Karpas-422 (cell line): ENCODE results near the gene NFIA. TPM values are rescaled to one million over a fixed set of nuclear protein-coding genes. Genes with fewer than 3 reads are reported as not detected.

Experiments
- DNase-seq: peaks from one replicate; pipeline ENCODE4 v3.0.0-alpha.2; 2015
- H2AFZ ChIP-seq: fragments of 200-600 bp; sonication (generic); 2 replicates; pipeline ENCODE4 v1.6.1; 2014; ENCODE audit warnings: antibody characterized with exemption, low read length, mixed read lengths
- H3K27ac ChIP-seq: fragments of 200-600 bp; sonication (generic); 2 replicates; pipeline ENCODE4 v1.5.1; 2014; ENCODE audit warnings: mild to moderate bottlenecking, low read length, moderate library complexity
- H3K27me3 ChIP-seq: fragments of 200-600 bp; sonication (generic); 2 replicates; pipeline ENCODE4 v1.6.1; 2014; ENCODE audit warnings: low read length, mixed read lengths
- H3K36me3 ChIP-seq: fragments of 200-600 bp; sonication (generic); 2 replicates; pipeline ENCODE4 v1.6.1; 2014; ENCODE audit warnings: low read length, mixed read lengths; ENCODE audit not compliant: insufficient read depth
- H3K4me1 ChIP-seq: fragments of 200-600 bp; sonication (generic); 2 replicates; pipeline ENCODE4 v1.6.1; 2014; ENCODE audit warnings: mild to moderate bottlenecking, low read length, mixed read lengths
- H3K4me2 ChIP-seq: fragments of 200-600 bp; sonication (generic); 2 replicates; pipeline ENCODE4 v1.6.1; 2014; ENCODE audit warnings: low read length, low read depth, mild to moderate bottlenecking; ENCODE audit not compliant: poor library complexity, severe bottlenecking
- H3K4me3 ChIP-seq: fragments of 200-600 bp; sonication (generic); 2 replicates; pipeline ENCODE4 v1.5.1; 2014; ENCODE audit warnings: mild to moderate bottlenecking, antibody characterized with exemption, low read length, mixed read lengths
- H3K79me2 ChIP-seq: fragments of 200-600 bp; sonication (generic); 2 replicates; pipeline ENCODE4 v1.6.1; 2014; ENCODE audit warnings: mild to moderate bottlenecking, low read length, mixed read lengths
- H3K9ac ChIP-seq: fragments of 200-600 bp; sonication (generic); 2 replicates; pipeline ENCODE4 v1.6.0; 2014; ENCODE audit warnings: low read length
- H3K9me2 ChIP-seq: fragments of 200-600 bp; sonication (generic), shearing (Covaris generic); replicated peaks from 2 replicates; pipeline ENCODE4 v1.6.0; 2014; ENCODE audit warnings: mild to moderate bottlenecking, low read length, moderate library complexity; ENCODE audit not compliant: insufficient read depth
- H3K9me3 ChIP-seq: fragments of 300-700, 200-600 bp; sonication (generic); 2 replicates; pipeline ENCODE4 v1.6.1; 2014; ENCODE audit warnings: low read length, mixed read lengths
- H4K20me1 ChIP-seq: fragments of 200-600 bp; sonication (generic); 2 replicates; pipeline ENCODE4 v1.6.1; 2014; ENCODE audit warnings: mild to moderate bottlenecking, antibody characterized with exemption, low read length, low read depth; ENCODE audit not compliant: insufficient read depth
- total RNA-seq: library from RNA; depleted of rRNA; stranded (reverse); fragments of >200 nt; shearing (Covaris generic); gene quantifications from 2 replicates; pipeline ENCODE4 v1.2.3, GENCODE V29; 2014; ENCODE audit warnings: low replicate concordance

NFIA gene
- total RNA-seq, 1 experiment from 2014 or later = 38.3 TPM

GRCh38 chr1:61474269-61474817 is 392.0 kb downstream of the NFIA start:
- no peak for DNase-seq
- Histone ChIP-seq H3K27ac (no peak overlapping the region), H3K9me2 (no peaks in the 10 kb centered on the region), H3K36me3 (no peaks in the 10 kb centered on the region), H2AFZ (no peak overlapping the region), H3K79me2 (no peaks in the 10 kb centered on the region), H3K9ac (no peak overlapping the region), H3K4me2 (no peak overlapping the region), H3K4me1 (no peaks in the 10 kb centered on the region), H3K4me3 (no peak overlapping the region), H4K20me1 (no peaks in the 10 kb centered on the region), H3K27me3 (no peaks in the 10 kb centered on the region), H3K9me3 (no peaks in the 10 kb centered on the region)

GRCh38 chr1:61474963-61475362 is 392.6 kb downstream of the NFIA start:
- no peaks in the 10 kb centered on the region for H3K79me2 ChIP-seq
- no peak overlapping the region for H3K4me3 ChIP-seq
- no peaks in the 10 kb centered on the region for H3K27me3 ChIP-seq
- H3K9ac ChIP-seq = no peak overlapping the region
- no peaks in the 10 kb centered on the region for H3K9me3 ChIP-seq
- no peak overlapping the region for H2AFZ ChIP-seq
- H4K20me1 ChIP-seq = no peaks in the 10 kb centered on the region
- H3K9me2 ChIP-seq = no peaks in the 10 kb centered on the region
- H3K36me3 ChIP-seq = no peaks in the 10 kb centered on the region
- H3K27ac ChIP-seq = no peak overlapping the region
- no peak overlapping the region for H3K4me2 ChIP-seq
- no peak for DNase-seq
- no peaks in the 10 kb centered on the region for H3K4me1 ChIP-seq

GRCh38 chr1:61477301-61477700 is 394.9 kb downstream of the NFIA start:
- no peaks in the 10 kb centered on the region for H3K27me3 ChIP-seq
- H3K4me3 ChIP-seq = no peak overlapping the region
- H3K4me1 ChIP-seq = no peaks in the 10 kb centered on the region
- H3K79me2 ChIP-seq = no peaks in the 10 kb centered on the region
- no peak overlapping the region for H3K4me2 ChIP-seq
- no peak overlapping the region for H3K27ac ChIP-seq
- no peak overlapping the region for H2AFZ ChIP-seq
- no peak overlapping the region for H3K9ac ChIP-seq
- H3K9me2 ChIP-seq = no peaks in the 10 kb centered on the region
- H3K36me3 ChIP-seq = no peaks in the 10 kb centered on the region
- DNase-seq = no peak
- H3K9me3 ChIP-seq = no peaks in the 10 kb centered on the region
- no peaks in the 10 kb centered on the region for H4K20me1 ChIP-seq

GRCh38 chr1:61480273-61480935 is 398.0 kb downstream of the NFIA start:
- H2AFZ ChIP-seq = no peak overlapping the region
- no peaks in the 10 kb centered on the region for H3K9me3 ChIP-seq
- no peak for DNase-seq

GRCh38 chr1:61481315-61481715 is 399.0 kb downstream of the NFIA start:
- Histone ChIP-seq H3K9me2 (no peaks in the 10 kb centered on the region), H4K20me1 (no peaks in the 10 kb centered on the region), H3K4me2 (no peak overlapping the region), H3K4me1 (no peaks in the 10 kb centered on the region), H3K9me3 (no peaks in the 10 kb centered on the region), H3K79me2 (no peaks in the 10 kb centered on the region), H2AFZ (no peak overlapping the region), H3K4me3 (no peak overlapping the region), H3K9ac (no peak overlapping the region), H3K27ac (no peak overlapping the region), H3K36me3 (no peaks in the 10 kb centered on the region), H3K27me3 (no peaks in the 10 kb centered on the region)
- DNase-seq = no peak

More at GRCh38 chr1:61480273-61480935, 398.0 kb downstream of the NFIA start:
- Histone ChIP-seq H3K4me1 (no peaks in the 10 kb centered on the region), H3K27ac (no peak overlapping the region), H3K9ac (no peak overlapping the region), H3K27me3 (no peaks in the 10 kb centered on the region), H3K36me3 (no peaks in the 10 kb centered on the region), H4K20me1 (no peaks in the 10 kb centered on the region), H3K9me2 (no peaks in the 10 kb centered on the region), H3K79me2 (no peaks in the 10 kb centered on the region), H3K4me2 (no peak overlapping the region), H3K4me3 (no peak overlapping the region)

- Histone ChIP-seq H4K20me1 (no peaks in the 10 kb centered on the region), H3K79me2 (no peaks in the 10 kb centered on the region), H3K9me3 (no peaks in the 10 kb centered on the region), H3K4me2 (no peak overlapping the region), H3K9ac (no peak overlapping the region), H3K27ac (no peak overlapping the region), H2AFZ (no peak overlapping the region), H3K27me3 (no peaks in the 10 kb centered on the region), H3K36me3 (no peaks in the 10 kb centered on the region), H3K9me2 (no peaks in the 10 kb centered on the region), H3K4me1 (no peaks in the 10 kb centered on the region), H3K4me3 (no peak overlapping the region)
- no peak for DNase-seq
Observed at GRCh38 chr1:61482170-61482734, 399.9 kb downstream of the NFIA start.

GRCh38 chr1:61486783-61487536 is 404.6 kb downstream of the NFIA start:
- Histone ChIP-seq H3K27me3 (no peaks in the 10 kb centered on the region), H3K4me2 (no peak overlapping the region), H3K27ac (no peak overlapping the region), H3K9me2 (no peaks in the 10 kb centered on the region), H3K9me3 (no peaks in the 10 kb centered on the region), H3K79me2 (no peaks in the 10 kb centered on the region), H3K9ac (no peak overlapping the region), H3K36me3 (no peaks in the 10 kb centered on the region), H3K4me1 (no peaks in the 10 kb centered on the region), H2AFZ (no peak overlapping the region), H3K4me3 (no peak overlapping the region), H4K20me1 (no peaks in the 10 kb centered on the region)
- DNase-seq = no peak

- Histone ChIP-seq H3K9me2 (no peaks in the 10 kb centered on the region), H3K27ac (no peak overlapping the region), H2AFZ (no peak overlapping the region), H3K4me2 (no peak overlapping the region), H3K4me3 (no peak overlapping the region), H3K36me3 (no peaks in the 10 kb centered on the region), H4K20me1 (no peaks in the 10 kb centered on the region), H3K9me3 (no peaks in the 10 kb centered on the region), H3K4me1 (no peaks in the 10 kb centered on the region), H3K79me2 (no peaks in the 10 kb centered on the region), H3K9ac (no peak overlapping the region), H3K27me3 (no peaks in the 10 kb centered on the region)
- no peak for DNase-seq
Observed at GRCh38 chr1:61487801-61488200, 405.4 kb downstream of the NFIA start.
